Lower leg skin (tissue), 4 donors: ENCODE results near the gene COA6. TPM values are rescaled to one million over a fixed set of nuclear protein-coding genes. Genes with fewer than 3 reads are reported as not detected.

Experiments used
- DNase-seq, 2 donors: peaks; one replicate each; pipeline ENCODE4 v3.0.0-alpha.2; 2019; ENCODE audit warnings: low spot score in 2 of 2
- H3K4me3 ChIP-seq: fragments of 200-600 bp; sonication (generic); 2 replicates; pipeline ENCODE4 v1.5.1; 2017; ENCODE audit warnings: mild to moderate bottlenecking, low read depth; ENCODE audit not compliant: poor library complexity, severe bottlenecking
- POLR2A ChIP-seq, 2 donors: fragments of 450-650 bp; IDR thresholded peaks; one replicate each; pipeline ENCODE4 v1.6.1; 2016 to 2017; ENCODE audit warnings: antibody characterized with exemption in 2 of 2, mild to moderate bottlenecking in 1 of 2, moderate library complexity in 1 of 2
- WGBS, 2 donors: methylation state at CpG; one replicate each; pipeline ENCODE4 v1.1.5; 2018; 5-methylcytosine and 5-hydroxymethylcytosine counted together
- intact Hi-C: fragments of 100-400 bp; cut with DNase I; formaldehyde crosslinking; loops from one replicate; pipeline ENCODE4 v1.15.0; 2023; ENCODE audit warnings: low total_unique reads
- total RNA-seq, 4 donors: library from RNA; depleted of rRNA; stranded (reverse); fragments of >200 nt; gene quantifications; one replicate each; pipeline ENCODE4 v1.1.0, GENCODE V29; 2016
- TF ChIP-seq, protein P1 (sequence below), 3 donors: fragments of 450-650 bp; IDR thresholded peaks; one replicate each; pipeline ENCODE4 v1.5.1; 2016; ENCODE audit warnings: antibody characterized with exemption in 3 of 3, mild to moderate bottlenecking in 3 of 3, moderate library complexity in 2 of 3

The COA6 gene
- total RNA-seq, 4 donors from 2014 or later: 9.8 to 33.3 (median 14.8) TPM

DNA sequence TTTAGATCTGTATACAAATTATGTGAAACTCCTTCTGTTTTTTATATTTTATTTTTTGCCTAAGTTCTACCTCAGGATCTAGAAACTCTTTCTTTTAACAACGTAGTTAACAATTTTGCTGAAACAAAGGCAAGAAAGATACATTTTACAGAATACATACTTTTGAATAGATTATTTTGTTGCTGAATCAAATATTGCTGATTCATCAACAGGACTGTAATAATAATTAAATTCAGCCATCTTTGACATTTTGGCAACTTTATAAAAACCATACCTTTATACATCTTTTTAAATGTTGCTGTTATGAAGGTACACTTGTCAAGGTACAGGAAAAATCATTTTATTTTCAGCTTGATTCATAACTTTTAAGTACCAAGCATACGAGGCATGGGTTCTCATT is 10.7 kb upstream of the COA6 start:
- H3K4me3 ChIP-seq: no peak overlapping the region
- no peak for DNase-seq
- WGBS, 2 donors: 83 to 92% methylated on average over 2 of the region's 2 CpGs
- TF ChIP-seq, protein P1, sequence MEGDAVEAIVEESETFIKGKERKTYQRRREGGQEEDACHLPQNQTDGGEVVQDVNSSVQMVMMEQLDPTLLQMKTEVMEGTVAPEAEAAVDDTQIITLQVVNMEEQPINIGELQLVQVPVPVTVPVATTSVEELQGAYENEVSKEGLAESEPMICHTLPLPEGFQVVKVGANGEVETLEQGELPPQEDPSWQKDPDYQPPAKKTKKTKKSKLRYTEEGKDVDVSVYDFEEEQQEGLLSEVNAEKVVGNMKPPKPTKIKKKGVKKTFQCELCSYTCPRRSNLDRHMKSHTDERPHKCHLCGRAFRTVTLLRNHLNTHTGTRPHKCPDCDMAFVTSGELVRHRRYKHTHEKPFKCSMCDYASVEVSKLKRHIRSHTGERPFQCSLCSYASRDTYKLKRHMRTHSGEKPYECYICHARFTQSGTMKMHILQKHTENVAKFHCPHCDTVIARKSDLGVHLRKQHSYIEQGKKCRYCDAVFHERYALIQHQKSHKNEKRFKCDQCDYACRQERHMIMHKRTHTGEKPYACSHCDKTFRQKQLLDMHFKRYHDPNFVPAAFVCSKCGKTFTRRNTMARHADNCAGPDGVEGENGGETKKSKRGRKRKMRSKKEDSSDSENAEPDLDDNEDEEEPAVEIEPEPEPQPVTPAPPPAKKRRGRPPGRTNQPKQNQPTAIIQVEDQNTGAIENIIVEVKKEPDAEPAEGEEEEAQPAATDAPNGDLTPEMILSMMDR (IDR thresholded peaks at IDR 0.05): no peak
- TF ChIP-seq POLR2A (IDR thresholded peaks at IDR 0.05): no peak
- intact Hi-C loops: no loop called here

DNA sequence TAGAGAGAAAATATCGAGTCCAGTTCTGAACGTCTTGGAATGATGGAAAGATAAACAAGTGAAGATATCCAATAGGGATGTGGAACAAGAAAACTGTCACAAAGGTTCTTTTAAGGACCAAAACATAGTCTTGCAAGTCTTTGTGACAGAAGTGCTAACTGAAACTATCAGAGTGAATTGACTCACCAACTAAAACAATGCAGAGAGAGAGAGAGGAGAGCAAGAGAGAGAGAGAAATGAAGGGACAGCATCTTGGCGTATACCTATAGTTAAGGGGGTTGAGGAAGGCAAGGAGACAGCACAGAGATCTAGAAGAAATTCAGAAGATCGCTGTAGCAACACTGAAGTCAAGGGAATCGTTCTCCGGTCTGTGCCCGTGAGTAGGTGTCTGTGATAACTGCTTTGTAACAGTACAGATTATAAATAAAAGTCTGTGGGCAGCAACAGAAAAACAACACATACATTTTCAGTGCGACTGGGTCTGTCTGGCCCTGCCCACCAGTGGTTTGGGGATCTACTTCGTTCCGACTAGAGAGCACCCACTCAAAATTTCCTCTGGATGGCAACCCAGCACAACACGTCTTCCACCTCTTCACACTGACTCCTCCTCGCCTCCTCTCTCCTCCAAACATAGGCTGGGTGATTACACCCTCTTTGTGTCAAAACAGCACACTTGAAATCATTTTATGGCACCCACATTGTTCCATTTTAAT is 4.8 kb upstream of the COA6 start:
- intact Hi-C loops: no loop called here
- WGBS, 2 donors: 73 to 74% methylated on average over 12 of the region's 12 CpGs
- H3K4me3 ChIP-seq: no peak overlapping the region
- no peak for DNase-seq
- no peak for TF ChIP-seq POLR2A (IDR thresholded peaks at IDR 0.05)
- TF ChIP-seq, protein P1 (IDR thresholded peaks at IDR 0.05): no peak

DNA sequence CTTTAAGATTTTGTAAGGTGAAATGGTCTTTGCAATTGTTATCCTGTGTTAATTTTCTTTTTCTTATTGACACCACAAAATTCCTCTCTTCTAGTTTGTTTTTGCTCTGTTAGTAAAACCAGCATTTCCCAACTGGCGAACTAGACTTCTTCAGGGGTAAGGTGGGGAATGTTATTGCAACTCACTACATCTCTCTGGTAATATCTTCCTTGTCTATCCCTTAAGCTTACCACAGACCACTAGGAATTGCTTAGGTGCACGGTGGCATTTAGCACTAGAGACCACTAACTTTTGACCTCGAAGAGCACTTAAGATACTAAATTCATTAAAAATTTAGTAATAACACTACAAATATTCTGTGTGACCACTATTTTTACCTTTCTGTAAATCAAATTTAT is 4.2 kb upstream of the COA6 start:
- TF ChIP-seq, protein P1 (IDR thresholded peaks at IDR 0.05): no peak
- no peak for TF ChIP-seq POLR2A (IDR thresholded peaks at IDR 0.05)
- 89 to 96% methylated on average over 3 of the region's 3 CpGs for WGBS, 2 donors
- intact Hi-C loops: no loop called here
- DNase-seq: no peak
- no peak overlapping the region for H3K4me3 ChIP-seq

DNA sequence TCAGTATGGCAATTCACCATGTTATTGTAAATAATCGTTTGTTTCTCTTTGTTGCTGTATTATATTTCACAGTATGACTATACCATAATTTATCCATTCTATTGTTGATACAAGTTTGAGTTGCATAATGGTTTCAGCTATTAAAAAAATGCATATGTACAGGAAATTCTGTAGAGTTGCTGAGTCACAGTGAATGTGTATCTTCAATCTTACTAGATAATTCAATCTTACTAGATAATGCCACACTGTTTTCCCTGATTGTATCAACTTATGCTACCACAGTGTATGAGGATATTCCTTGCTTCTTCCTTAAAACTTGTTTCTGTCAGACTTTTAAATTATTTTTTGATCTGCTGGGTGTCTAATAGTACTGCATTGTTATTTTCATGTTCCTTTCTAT is 3.5 kb upstream of the COA6 start:
- DNase-seq: no peak
- intact Hi-C loops: no loop called here
- WGBS, 2 donors: 64 to 66% methylated on average over 1 of the region's 1 CpG
- no peak for TF ChIP-seq POLR2A (IDR thresholded peaks at IDR 0.05)
- TF ChIP-seq, protein P1 (IDR thresholded peaks at IDR 0.05): no peak
- no peak overlapping the region for H3K4me3 ChIP-seq

DNA sequence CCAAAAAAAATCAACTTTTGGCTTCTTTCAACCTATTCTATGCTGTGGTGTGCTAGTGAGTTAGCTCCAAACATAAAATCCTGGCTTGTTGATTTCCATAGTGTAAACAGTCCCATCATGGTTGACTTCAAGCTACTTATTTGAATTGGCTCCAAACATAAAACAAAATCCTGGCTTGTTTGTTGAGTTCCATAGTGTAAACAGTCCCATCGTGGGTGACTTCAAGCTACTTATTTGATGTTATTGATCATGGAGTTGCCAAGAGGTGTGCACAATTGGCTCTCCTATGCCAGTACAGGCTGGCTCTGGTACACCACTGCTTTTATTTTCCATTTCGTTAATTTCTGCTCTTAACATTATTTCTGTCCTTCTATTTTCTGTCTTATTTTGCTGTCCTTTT is 1.8 kb upstream of the COA6 start:
- no peak for DNase-seq
- H3K4me3 ChIP-seq: no peak overlapping the region
- TF ChIP-seq POLR2A (IDR thresholded peaks at IDR 0.05): no peak
- TF ChIP-seq, protein P1 (IDR thresholded peaks at IDR 0.05): no peak
- 55 to 59% methylated on average over 2 of the region's 2 CpGs for WGBS, 2 donors
- intact Hi-C loops: no loop called here
